Endodermal cell (in vitro differentiated cells): ENCODE results near the gene SOCS2. TPM values are rescaled to one million over a fixed set of nuclear protein-coding genes. Genes with fewer than 3 reads are reported as not detected.

Experiments used
- DNase-seq: peaks from one replicate; pipeline ENCODE4 v3.0.0-alpha.2; 2017
- H3K27ac ChIP-seq: 2 replicates; pipeline ENCODE4 v1.5.1; 2013; ENCODE audit warnings: mild to moderate bottlenecking, low read depth, low read length, moderate library complexity
- H3K27me3 ChIP-seq: 2 replicates; pipeline ENCODE4 v1.6.1; 2013; ENCODE audit warnings: mild to moderate bottlenecking, low read length, moderate library complexity; ENCODE audit not compliant: insufficient read depth, control insufficient read depth, poor library complexity, severe bottlenecking
- H3K36me3 ChIP-seq: 2 replicates; pipeline ENCODE4 v1.7.0; 2013; ENCODE audit warnings: mild to moderate bottlenecking, low read length, moderate library complexity; ENCODE audit not compliant: control insufficient read depth, insufficient read depth
- H3K4me1 ChIP-seq: one replicate; pipeline ENCODE4 v1.7.0; 2013; ENCODE audit warnings: low read length; ENCODE audit not compliant: control insufficient read depth, insufficient read depth
- H3K4me3 ChIP-seq: 2 replicates; pipeline ENCODE4 v1.5.1; 2013; ENCODE audit warnings: mild to moderate bottlenecking, low read length, moderate library complexity
- H3K9ac ChIP-seq: 2 replicates; pipeline ENCODE4 v1.6.1; 2013; ENCODE audit warnings: mild to moderate bottlenecking, low read length, moderate library complexity; ENCODE audit not compliant: poor library complexity, severe bottlenecking; ENCODE audit errors: extremely low read depth
- H3K9me3 ChIP-seq: 2 replicates; pipeline ENCODE4 v1.6.1; 2013; ENCODE audit warnings: mild to moderate bottlenecking, low read length, moderate library complexity; ENCODE audit not compliant: control insufficient read depth
- H3K27ac Mint-ChIP-seq: 2 replicates; pipeline ENCODE4 v1.8.0; 2020; ENCODE audit warnings: mixed read lengths
- H3K27me3 Mint-ChIP-seq: 2 replicates; pipeline ENCODE4 v1.8.0; 2021; ENCODE audit warnings: mild to moderate bottlenecking, mixed read lengths; ENCODE audit not compliant: insufficient read depth
- H3K36me3 Mint-ChIP-seq: 2 replicates; pipeline ENCODE4 v1.8.0; 2020; ENCODE audit warnings: low read depth, mixed read lengths
- H3K4me1 Mint-ChIP-seq: 2 replicates; pipeline ENCODE4 v1.8.0; 2020; ENCODE audit warnings: mixed read lengths
- H3K4me3 Mint-ChIP-seq: 2 replicates; pipeline ENCODE4 v1.8.0; 2020; ENCODE audit warnings: mild to moderate bottlenecking, moderate library complexity, mixed read lengths
- H3K9me3 Mint-ChIP-seq: 2 replicates; pipeline ENCODE4 v1.8.0; 2020; ENCODE audit warnings: mild to moderate bottlenecking, mixed read lengths
- WGBS, 2 experiments: methylation state at CpG; one replicate each; pipeline versions ENCODE4 v1.1.5 to v1.1.7; 2013; ENCODE audit warnings: missing lambda C conversion rate in 2 of 2, mixed read lengths in 1 of 2; ENCODE audit not compliant: insufficient coverage in 1 of 2, insufficient read length in 1 of 2; 5-methylcytosine and 5-hydroxymethylcytosine counted together
- total RNA-seq, 2 donors: library from RNA; stranded (reverse); fragmentation: NEBNext Ultra II Directional in 1 of 2; extraction: Animal tissue kit (Norgen Biotek cat#: 25700) in 1 of 2; gene quantifications; 2 replicates in 1 of 2; 3 replicates in 1 of 2; pipeline ENCODE4 v1.2.1, GENCODE V29; 2021
- TF ChIP-seq, protein P1 (sequence below): fragments of 200-600 bp; sonication (generic); conservative IDR thresholded peaks from 2 replicates; pipeline ENCODE4 v1.5.0; 2021; ENCODE audit warnings: antibody characterized with exemption, mild to moderate bottlenecking

SOCS2 gene
- total RNA-seq, 2 donors from 2014 or later = 46.9 to 60.2 TPM

- Mint-ChIP-seq H3K9me3 (no peaks in the 10 kb centered on the region), H3K4me3 (no peak overlapping the region), H3K36me3 (peaks cover 36% of the 10 kb centered on the region), H3K27ac (no peak overlapping the region), H3K27me3 (no peaks in the 10 kb centered on the region), H3K4me1 (peaks cover 44% of the 10 kb centered on the region)
- Histone ChIP-seq H3K27ac (no peak overlapping the region), H3K9ac (no peak overlapping the region), H3K27me3 (no peaks in the 10 kb centered on the region), H3K4me1 (peaks cover 6% of the 10 kb centered on the region), H3K9me3 (no peaks in the 10 kb centered on the region), H3K4me3 (no peak overlapping the region), H3K36me3 (peaks cover 35% of the 10 kb centered on the region)
- TF ChIP-seq, protein P1, sequence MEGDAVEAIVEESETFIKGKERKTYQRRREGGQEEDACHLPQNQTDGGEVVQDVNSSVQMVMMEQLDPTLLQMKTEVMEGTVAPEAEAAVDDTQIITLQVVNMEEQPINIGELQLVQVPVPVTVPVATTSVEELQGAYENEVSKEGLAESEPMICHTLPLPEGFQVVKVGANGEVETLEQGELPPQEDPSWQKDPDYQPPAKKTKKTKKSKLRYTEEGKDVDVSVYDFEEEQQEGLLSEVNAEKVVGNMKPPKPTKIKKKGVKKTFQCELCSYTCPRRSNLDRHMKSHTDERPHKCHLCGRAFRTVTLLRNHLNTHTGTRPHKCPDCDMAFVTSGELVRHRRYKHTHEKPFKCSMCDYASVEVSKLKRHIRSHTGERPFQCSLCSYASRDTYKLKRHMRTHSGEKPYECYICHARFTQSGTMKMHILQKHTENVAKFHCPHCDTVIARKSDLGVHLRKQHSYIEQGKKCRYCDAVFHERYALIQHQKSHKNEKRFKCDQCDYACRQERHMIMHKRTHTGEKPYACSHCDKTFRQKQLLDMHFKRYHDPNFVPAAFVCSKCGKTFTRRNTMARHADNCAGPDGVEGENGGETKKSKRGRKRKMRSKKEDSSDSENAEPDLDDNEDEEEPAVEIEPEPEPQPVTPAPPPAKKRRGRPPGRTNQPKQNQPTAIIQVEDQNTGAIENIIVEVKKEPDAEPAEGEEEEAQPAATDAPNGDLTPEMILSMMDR = no peak
- 87 to 100% methylated on average over 1 to 2 of the region's 2 CpGs for WGBS, 2 experiments
- no peak for DNase-seq
Measured at GRCh38 chr12:93581370-93581769, 8.9 kb downstream of the SOCS2 start.

- Histone ChIP-seq H3K4me1 (peaks cover 6% of the 10 kb centered on the region), H3K9me3 (no peaks in the 10 kb centered on the region), H3K27ac (no peak overlapping the region), H3K4me3 (no peak overlapping the region), H3K36me3 (peaks cover 31% of the 10 kb centered on the region), H3K9ac (no peak overlapping the region), H3K27me3 (no peaks in the 10 kb centered on the region)
- Mint-ChIP-seq H3K27ac (peak overlapping the region; percentile 23), H3K4me1 (peaks cover 36% of the 10 kb centered on the region), H3K36me3 (peaks cover 26% of the 10 kb centered on the region), H3K4me3 (no peak overlapping the region), H3K27me3 (no peaks in the 10 kb centered on the region), H3K9me3 (no peaks in the 10 kb centered on the region)
- DNase-seq = no peak
- TF ChIP-seq, protein P1 = no peak
- WGBS, 2 experiments = 94 to 97% methylated on average over 8 of the region's 8 CpGs
Measured at GRCh38 chr12:93582351-93582750, 9.9 kb downstream of the SOCS2 start.

GRCh38 chr12:93583627-93584392 lies 11.3 kb downstream of the SOCS2 start:
- Mint-ChIP-seq H3K27ac (peak overlapping the region; percentile 7), H3K4me3 (no peak overlapping the region), H3K36me3 (peaks cover 19% of the 10 kb centered on the region), H3K9me3 (no peaks in the 10 kb centered on the region), H3K27me3 (no peaks in the 10 kb centered on the region), H3K4me1 (peaks cover 31% of the 10 kb centered on the region)
- Histone ChIP-seq H3K9me3 (no peaks in the 10 kb centered on the region), H3K27me3 (no peaks in the 10 kb centered on the region), H3K36me3 (peaks cover 25% of the 10 kb centered on the region), H3K4me1 (peaks cover 6% of the 10 kb centered on the region), H3K4me3 (peak overlapping the region; percentile 14), H3K27ac (no peak overlapping the region), H3K9ac (no peak overlapping the region)
- no peak for DNase-seq
- 81 to 88% methylated on average over 5 of the region's 5 CpGs for WGBS, 2 experiments
- TF ChIP-seq, protein P1 = no peak
